ENCODE data around the gene PTGES.

Gene PTGES

GRCh38 chr9:129759804-129760502 lies 7.1 kb upstream of the PTGES start:
- Histone ChIP-seq H3K4me1 (peaks cover 0 to 5% (median 0%) of the 10 kb centered on the region in 4 donors), H3K27ac (no peak overlapping the region), H3K9me3 (no peaks in the 10 kb centered on the region), H3K4me3 (no peak overlapping the region), H3K36me3 (no peaks in the 10 kb centered on the region), H3K27me3 (no peaks in the 10 kb centered on the region)
- DNase-seq, result no peak
- TF ChIP-seq, protein P1, sequence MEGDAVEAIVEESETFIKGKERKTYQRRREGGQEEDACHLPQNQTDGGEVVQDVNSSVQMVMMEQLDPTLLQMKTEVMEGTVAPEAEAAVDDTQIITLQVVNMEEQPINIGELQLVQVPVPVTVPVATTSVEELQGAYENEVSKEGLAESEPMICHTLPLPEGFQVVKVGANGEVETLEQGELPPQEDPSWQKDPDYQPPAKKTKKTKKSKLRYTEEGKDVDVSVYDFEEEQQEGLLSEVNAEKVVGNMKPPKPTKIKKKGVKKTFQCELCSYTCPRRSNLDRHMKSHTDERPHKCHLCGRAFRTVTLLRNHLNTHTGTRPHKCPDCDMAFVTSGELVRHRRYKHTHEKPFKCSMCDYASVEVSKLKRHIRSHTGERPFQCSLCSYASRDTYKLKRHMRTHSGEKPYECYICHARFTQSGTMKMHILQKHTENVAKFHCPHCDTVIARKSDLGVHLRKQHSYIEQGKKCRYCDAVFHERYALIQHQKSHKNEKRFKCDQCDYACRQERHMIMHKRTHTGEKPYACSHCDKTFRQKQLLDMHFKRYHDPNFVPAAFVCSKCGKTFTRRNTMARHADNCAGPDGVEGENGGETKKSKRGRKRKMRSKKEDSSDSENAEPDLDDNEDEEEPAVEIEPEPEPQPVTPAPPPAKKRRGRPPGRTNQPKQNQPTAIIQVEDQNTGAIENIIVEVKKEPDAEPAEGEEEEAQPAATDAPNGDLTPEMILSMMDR (IDR thresholded peaks at IDR 0.05), result no peak
- intact Hi-C loops (cut with DNase I; ENCODE audit: low total_unique reads), result no loop called here

- Histone ChIP-seq H3K36me3 (no peaks in the 10 kb centered on the region), H3K9me3 (no peaks in the 10 kb centered on the region), H3K4me1 (peaks cover 0 to 5% (median 0%) of the 10 kb centered on the region in 4 donors), H3K27ac (no peak overlapping the region), H3K4me3 (no peak overlapping the region), H3K27me3 (no peaks in the 10 kb centered on the region)
- intact Hi-C loops (cut with DNase I; ENCODE audit: low total_unique reads), result no loop called here
- DNase-seq, result no peak
- TF ChIP-seq, protein P1 (IDR thresholded peaks at IDR 0.05), result no peak
These were observed 6.5 kb upstream of the PTGES start for GRCh38 chr9:129759319-129759718.

- H3K27ac ChIP-seq, result no peak overlapping the region
- no peak for DNase-seq
- TF ChIP-seq, protein P1 (IDR thresholded peaks at IDR 0.05), result no peak
These were observed 4.2 kb upstream of the PTGES start for GRCh38 chr9:129757045-129757444.

GRCh38 chr9:129756191-129756590 lies 3.3 kb upstream of the PTGES start:
- Histone ChIP-seq H3K27me3 (peaks cover 0 to 8% of the 10 kb centered on the region in 2 donors), H3K36me3 (no peaks in the 10 kb centered on the region), H3K4me3 (no peak overlapping the region), H3K9me3 (no peaks in the 10 kb centered on the region), H3K27ac (no peak overlapping the region), H3K4me1 (peaks cover 0 to 17% (median 14%) of the 10 kb centered on the region in 4 donors)
- DNase-seq, result no peak
- TF ChIP-seq, protein P1 (IDR thresholded peaks at IDR 0.05), result no peak
- intact Hi-C loops (cut with DNase I; ENCODE audit: low total_unique reads), result no loop called here

More at GRCh38 chr9:129757045-129757444, 4.2 kb upstream of the PTGES start:
- Histone ChIP-seq H3K9me3 (no peaks in the 10 kb centered on the region), H3K27me3 (peaks cover 0 to under 1% of the 10 kb centered on the region in 2 donors), H3K36me3 (no peaks in the 10 kb centered on the region), H3K4me1 (peaks cover 0 to 17% (median 10%) of the 10 kb centered on the region in 4 donors), H3K4me3 (no peak overlapping the region)
- intact Hi-C loops (cut with DNase I; ENCODE audit: low total_unique reads), result no loop called here

- no peaks in the 10 kb centered on the region for H3K9me3 ChIP-seq
- peaks cover 0 to 17% (median 14%) of the 10 kb centered on the region in 4 donors for H3K4me1 ChIP-seq
- DNase-seq, result no peak
- H3K27me3 ChIP-seq, result peaks cover 0 to 18% of the 10 kb centered on the region in 2 donors
- intact Hi-C loops (cut with DNase I; ENCODE audit: low total_unique reads), result no loop called here
- H3K27ac ChIP-seq, result no peak overlapping the region
- H3K4me3 ChIP-seq, result no peak overlapping the region
- TF ChIP-seq, protein P1 (IDR thresholded peaks at IDR 0.05), result no peak
- H3K36me3 ChIP-seq, result no peaks in the 10 kb centered on the region
These were observed 2.3 kb upstream of the PTGES start for GRCh38 chr9:129755151-129755550.

All from tibial artery (tissue), 4 donors.